ENCODE measurements around the gene MTREX.

The MTREX gene

GRCh38 chr5:55320571-55320970 lies 12.8 kb downstream of the MTREX start:
- no peak for DNase-seq (ENCODE audit: low spot score)
- in situ Hi-C loops (cut with MboI; ENCODE audit: low pct_unique_long_range_greater_than_20kb, low sequenced_read_pairs, unreplicated experiment), result no loop called here
- TF ChIP-seq, protein P1, sequence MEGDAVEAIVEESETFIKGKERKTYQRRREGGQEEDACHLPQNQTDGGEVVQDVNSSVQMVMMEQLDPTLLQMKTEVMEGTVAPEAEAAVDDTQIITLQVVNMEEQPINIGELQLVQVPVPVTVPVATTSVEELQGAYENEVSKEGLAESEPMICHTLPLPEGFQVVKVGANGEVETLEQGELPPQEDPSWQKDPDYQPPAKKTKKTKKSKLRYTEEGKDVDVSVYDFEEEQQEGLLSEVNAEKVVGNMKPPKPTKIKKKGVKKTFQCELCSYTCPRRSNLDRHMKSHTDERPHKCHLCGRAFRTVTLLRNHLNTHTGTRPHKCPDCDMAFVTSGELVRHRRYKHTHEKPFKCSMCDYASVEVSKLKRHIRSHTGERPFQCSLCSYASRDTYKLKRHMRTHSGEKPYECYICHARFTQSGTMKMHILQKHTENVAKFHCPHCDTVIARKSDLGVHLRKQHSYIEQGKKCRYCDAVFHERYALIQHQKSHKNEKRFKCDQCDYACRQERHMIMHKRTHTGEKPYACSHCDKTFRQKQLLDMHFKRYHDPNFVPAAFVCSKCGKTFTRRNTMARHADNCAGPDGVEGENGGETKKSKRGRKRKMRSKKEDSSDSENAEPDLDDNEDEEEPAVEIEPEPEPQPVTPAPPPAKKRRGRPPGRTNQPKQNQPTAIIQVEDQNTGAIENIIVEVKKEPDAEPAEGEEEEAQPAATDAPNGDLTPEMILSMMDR (IDR thresholded peaks at IDR 0.05; ENCODE audit: extremely low read depth, insufficient read depth, missing control alignments), result no peak

DNA sequence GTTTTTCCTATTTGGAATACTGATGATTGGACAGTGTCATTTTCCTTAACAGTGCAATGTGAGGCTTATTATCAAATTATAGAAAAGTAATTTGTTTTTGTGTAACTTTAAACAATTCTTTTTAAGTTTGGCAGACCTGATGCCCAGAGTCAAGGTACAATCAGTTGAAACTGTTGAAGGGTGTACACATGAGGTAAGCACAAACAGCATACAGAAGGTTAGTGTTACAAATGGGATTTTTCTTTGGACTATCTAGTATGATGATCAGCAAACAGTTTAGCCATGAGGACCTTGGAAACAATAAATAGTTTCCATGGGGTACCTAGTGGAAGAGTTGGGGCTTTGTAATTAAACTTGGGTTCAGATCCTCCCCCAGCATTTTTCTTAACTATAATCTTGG lies 16.2 kb downstream of the MTREX start:
- in situ Hi-C loops (cut with MboI; ENCODE audit: low pct_unique_long_range_greater_than_20kb, low sequenced_read_pairs, unreplicated experiment), result no loop called here
- TF ChIP-seq, protein P1 (IDR thresholded peaks at IDR 0.05; ENCODE audit: extremely low read depth, insufficient read depth, missing control alignments), result no peak
- DNase-seq (ENCODE audit: low spot score), result no peak

DNA sequence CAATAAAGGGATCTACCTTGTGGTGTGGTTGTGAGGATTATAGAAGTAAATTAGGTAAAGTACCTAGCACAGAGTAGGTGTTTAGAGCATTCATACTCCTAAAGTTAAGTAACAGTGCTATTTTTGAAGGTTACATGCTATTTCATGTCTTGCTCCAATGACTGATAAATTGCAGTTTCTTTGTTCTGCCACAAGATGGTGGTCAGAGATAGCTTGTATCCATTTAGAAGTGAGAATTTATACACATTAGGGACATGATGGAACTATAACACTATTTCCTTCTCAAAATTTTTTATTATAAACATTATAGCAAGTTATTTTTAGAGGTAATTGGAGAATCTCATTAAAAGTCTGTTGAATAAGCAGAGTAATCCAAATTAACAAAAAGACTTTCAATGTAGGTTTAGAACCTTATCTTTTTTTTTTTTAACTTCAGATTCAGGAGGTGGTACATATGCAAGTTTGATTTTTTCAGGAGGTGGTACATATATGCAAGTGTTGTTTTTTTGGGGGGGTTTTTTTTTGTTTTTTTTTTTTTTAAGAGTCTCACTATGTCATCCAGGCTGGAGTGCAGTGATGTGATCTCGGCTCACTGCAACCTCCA lies 17.1 kb downstream of the MTREX start:
- in situ Hi-C loops (cut with MboI; ENCODE audit: low pct_unique_long_range_greater_than_20kb, low sequenced_read_pairs, unreplicated experiment), result no loop called here
- DNase-seq (ENCODE audit: low spot score), result no peak
- TF ChIP-seq, protein P1 (IDR thresholded peaks at IDR 0.05; ENCODE audit: extremely low read depth, insufficient read depth, missing control alignments), result peak; percentile 71

- in situ Hi-C loops (cut with MboI; ENCODE audit: low pct_unique_long_range_greater_than_20kb, low sequenced_read_pairs, unreplicated experiment), result no loop called here
- DNase-seq (ENCODE audit: low spot score), result no peak
- TF ChIP-seq, protein P1 (IDR thresholded peaks at IDR 0.05; ENCODE audit: extremely low read depth, insufficient read depth, missing control alignments), result no peak
Observed at GRCh38 chr5:55325621-55326020, 17.8 kb downstream of the MTREX start.

- in situ Hi-C loops (cut with MboI; ENCODE audit: low pct_unique_long_range_greater_than_20kb, low sequenced_read_pairs, unreplicated experiment), result no loop called here
- no peak for DNase-seq (ENCODE audit: low spot score)
- TF ChIP-seq, protein P1 (IDR thresholded peaks at IDR 0.05; ENCODE audit: extremely low read depth, insufficient read depth, missing control alignments), result no peak
Observed at GRCh38 chr5:55327281-55327680, 19.5 kb downstream of the MTREX start.

GRCh38 chr5:55331321-55331720 lies 23.5 kb downstream of the MTREX start:
- no peak for DNase-seq (ENCODE audit: low spot score)
- in situ Hi-C loops (cut with MboI; ENCODE audit: low pct_unique_long_range_greater_than_20kb, low sequenced_read_pairs, unreplicated experiment), result no loop called here
- TF ChIP-seq, protein P1 (IDR thresholded peaks at IDR 0.05; ENCODE audit: extremely low read depth, insufficient read depth, missing control alignments), result no peak

Measured in GM13977 (cell line).